Measurements from ENCODE around the gene DISC1.

DISC1 gene

GRCh38 chr1:231776010-231776756 is 149.6 kb downstream of the DISC1 start:
- no peak; the same call in 2 of the 3 replicates for ATAC-seq
- TF ChIP-seq, protein P1, sequence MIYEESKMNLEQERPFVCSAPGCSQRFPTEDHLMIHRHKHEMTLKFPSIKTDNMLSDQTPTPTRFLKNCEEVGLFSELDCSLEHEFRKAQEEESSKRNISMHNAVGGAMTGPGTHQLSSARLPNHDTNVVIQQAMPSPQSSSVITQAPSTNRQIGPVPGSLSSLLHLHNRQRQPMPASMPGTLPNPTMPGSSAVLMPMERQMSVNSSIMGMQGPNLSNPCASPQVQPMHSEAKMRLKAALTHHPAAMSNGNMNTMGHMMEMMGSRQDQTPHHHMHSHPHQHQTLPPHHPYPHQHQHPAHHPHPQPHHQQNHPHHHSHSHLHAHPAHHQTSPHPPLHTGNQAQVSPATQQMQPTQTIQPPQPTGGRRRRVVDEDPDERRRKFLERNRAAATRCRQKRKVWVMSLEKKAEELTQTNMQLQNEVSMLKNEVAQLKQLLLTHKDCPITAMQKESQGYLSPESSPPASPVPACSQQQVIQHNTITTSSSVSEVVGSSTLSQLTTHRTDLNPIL (CRISPR knock-in tag; IDR thresholded peaks at IDR 0.05; ENCODE audit: low read depth) = no peak

DNA sequence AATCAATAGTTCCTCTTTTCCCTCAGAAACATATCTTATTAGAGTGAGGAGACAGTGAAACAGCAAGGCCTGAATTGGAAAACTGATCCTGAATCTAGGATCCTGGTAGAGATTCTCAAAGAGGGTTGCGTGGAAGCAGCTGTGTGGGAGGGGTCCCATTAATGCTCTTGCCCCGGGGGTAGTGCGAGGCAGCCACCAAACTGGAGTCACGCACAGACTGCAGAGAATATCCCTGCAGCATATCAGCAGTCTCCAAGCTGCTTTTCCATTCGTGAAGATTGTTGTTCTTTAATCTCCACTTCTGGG is 150.1 kb downstream of the DISC1 start:
- TF ChIP-seq ESRRG (CRISPR knock-in tag; IDR thresholded peaks at IDR 0.05) (no peak), CSRNP3 (CRISPR knock-in tag; IDR thresholded peaks at IDR 0.05) (no peak), SNAI2 (CRISPR knock-in tag; IDR thresholded peaks at IDR 0.05) (no peak), POU6F1 (CRISPR knock-in tag; IDR thresholded peaks at IDR 0.05; ENCODE audit: borderline replicate concordance, low read depth) (no peak), TOX (CRISPR knock-in tag; IDR thresholded peaks at IDR 0.05; ENCODE audit: borderline replicate concordance) (no peak), ARNTL (CRISPR knock-in tag; IDR thresholded peaks at IDR 0.05; ENCODE audit: borderline replicate concordance, low read depth) (no peak), ZNF565 (CRISPR knock-in tag; conservative IDR thresholded peaks at IDR 0.05; ENCODE audit: low read depth) (no peak), ZFP3 (CRISPR knock-in tag; IDR thresholded peaks at IDR 0.05) (no peak), TCF4 (CRISPR knock-in tag; IDR thresholded peaks at IDR 0.05; ENCODE audit: borderline replicate concordance) (no peak), CSDC2 (CRISPR knock-in tag; IDR thresholded peaks at IDR 0.05) (no peak), RARB (CRISPR knock-in tag; IDR thresholded peaks at IDR 0.05) (no peak), ZC3H10 (CRISPR knock-in tag; IDR thresholded peaks at IDR 0.05) (no peak), ZNF8 (CRISPR knock-in tag; IDR thresholded peaks at IDR 0.05) (no peak), ZFP30 (CRISPR knock-in tag; IDR thresholded peaks at IDR 0.05) (no peak)
- TF ChIP-seq, protein P1 (CRISPR knock-in tag; IDR thresholded peaks at IDR 0.05; ENCODE audit: low read depth) = no peak
- no peak for ATAC-seq

DNA sequence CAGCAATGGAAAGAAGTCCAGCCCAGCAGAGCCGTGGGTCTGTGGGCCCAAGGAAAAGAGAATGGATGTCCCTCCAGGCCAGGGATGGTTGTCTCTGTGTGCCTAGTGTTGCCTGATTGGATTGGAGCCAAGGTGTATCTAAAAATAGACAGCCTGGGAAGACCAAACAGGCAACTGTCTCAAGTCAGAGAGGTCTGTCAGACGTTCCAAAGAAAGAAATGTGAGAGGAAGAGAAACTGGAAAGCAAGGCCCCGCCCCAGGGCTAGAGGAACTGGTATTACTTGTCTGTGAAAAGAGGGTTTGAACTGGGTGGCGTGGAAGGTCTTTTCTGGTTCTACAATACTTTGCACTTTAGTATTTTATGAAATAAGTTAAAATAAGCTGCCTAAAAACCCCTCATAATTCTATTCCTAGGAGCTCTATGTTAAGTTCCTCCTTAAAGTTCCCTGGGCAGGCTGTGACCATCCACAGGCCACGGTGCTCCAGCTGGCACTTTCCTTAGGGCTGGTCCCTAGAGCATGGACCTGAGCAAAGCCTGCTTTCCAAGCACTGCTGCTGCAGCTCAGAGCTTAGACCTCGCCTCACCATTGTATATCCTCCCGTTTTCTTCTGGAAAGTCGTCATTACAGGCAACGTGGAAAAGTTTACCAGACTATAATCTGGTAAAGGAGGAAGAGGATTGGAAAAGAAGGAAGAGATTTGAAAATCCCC is 151.6 kb downstream of the DISC1 start:
- peak; percentile 71 for ATAC-seq
- TF ChIP-seq TOX (CRISPR knock-in tag; IDR thresholded peaks at IDR 0.05; ENCODE audit: borderline replicate concordance) = no peak
- TF ChIP-seq ZNF8 (CRISPR knock-in tag; IDR thresholded peaks at IDR 0.05) = no peak
- TF ChIP-seq CSDC2 (CRISPR knock-in tag; IDR thresholded peaks at IDR 0.05) = no peak

GRCh38 chr1:231779081-231779480 is 152.5 kb downstream of the DISC1 start:
- ATAC-seq = no peak
- TF ChIP-seq SNAI2 (CRISPR knock-in tag; IDR thresholded peaks at IDR 0.05) (no peak), ZFP3 (CRISPR knock-in tag; IDR thresholded peaks at IDR 0.05) (no peak), ARNTL (CRISPR knock-in tag; IDR thresholded peaks at IDR 0.05; ENCODE audit: borderline replicate concordance, low read depth) (no peak), OSR1 (CRISPR knock-in tag; IDR thresholded peaks at IDR 0.05) (no peak), TCF4 (CRISPR knock-in tag; IDR thresholded peaks at IDR 0.05; ENCODE audit: borderline replicate concordance) (no peak), BACH2 (CRISPR knock-in tag; IDR thresholded peaks at IDR 0.05; ENCODE audit: borderline replicate concordance) (no peak), ISL1 (CRISPR knock-in tag; IDR thresholded peaks at IDR 0.05) (no peak), ZNF70 (CRISPR knock-in tag; IDR thresholded peaks at IDR 0.05) (no peak), ZNF565 (CRISPR knock-in tag; conservative IDR thresholded peaks at IDR 0.05; ENCODE audit: low read depth) (no peak), RARB (CRISPR knock-in tag; IDR thresholded peaks at IDR 0.05) (no peak), POU6F1 (CRISPR knock-in tag; IDR thresholded peaks at IDR 0.05; ENCODE audit: borderline replicate concordance, low read depth) (no peak), CSRNP3 (CRISPR knock-in tag; IDR thresholded peaks at IDR 0.05) (no peak), ZNF8 (CRISPR knock-in tag; IDR thresholded peaks at IDR 0.05) (no peak), ZC3H10 (CRISPR knock-in tag; IDR thresholded peaks at IDR 0.05) (no peak), ESRRG (CRISPR knock-in tag; IDR thresholded peaks at IDR 0.05) (no peak), ZFP30 (CRISPR knock-in tag; IDR thresholded peaks at IDR 0.05) (no peak), TOX (CRISPR knock-in tag; IDR thresholded peaks at IDR 0.05; ENCODE audit: borderline replicate concordance) (no peak), CSDC2 (CRISPR knock-in tag; IDR thresholded peaks at IDR 0.05) (no peak)
- TF ChIP-seq, protein P2, sequence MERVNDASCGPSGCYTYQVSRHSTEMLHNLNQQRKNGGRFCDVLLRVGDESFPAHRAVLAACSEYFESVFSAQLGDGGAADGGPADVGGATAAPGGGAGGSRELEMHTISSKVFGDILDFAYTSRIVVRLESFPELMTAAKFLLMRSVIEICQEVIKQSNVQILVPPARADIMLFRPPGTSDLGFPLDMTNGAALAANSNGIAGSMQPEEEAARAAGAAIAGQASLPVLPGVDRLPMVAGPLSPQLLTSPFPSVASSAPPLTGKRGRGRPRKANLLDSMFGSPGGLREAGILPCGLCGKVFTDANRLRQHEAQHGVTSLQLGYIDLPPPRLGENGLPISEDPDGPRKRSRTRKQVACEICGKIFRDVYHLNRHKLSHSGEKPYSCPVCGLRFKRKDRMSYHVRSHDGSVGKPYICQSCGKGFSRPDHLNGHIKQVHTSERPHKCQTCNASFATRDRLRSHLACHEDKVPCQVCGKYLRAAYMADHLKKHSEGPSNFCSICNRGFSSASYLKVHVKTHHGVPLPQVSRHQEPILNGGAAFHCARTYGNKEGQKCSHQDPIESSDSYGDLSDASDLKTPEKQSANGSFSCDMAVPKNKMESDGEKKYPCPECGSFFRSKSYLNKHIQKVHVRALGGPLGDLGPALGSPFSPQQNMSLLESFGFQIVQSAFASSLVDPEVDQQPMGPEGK (CRISPR knock-in tag; IDR thresholded peaks at IDR 0.05; ENCODE audit: borderline replicate concordance) = no peak
- TF ChIP-seq, protein P1 (CRISPR knock-in tag; IDR thresholded peaks at IDR 0.05; ENCODE audit: low read depth) = no peak
